GM21423 (cell line): Measurements from ENCODE around the gene LRRN3.

Source experiments
- ATAC-seq: cut with Tn5 transposase; IDR thresholded peaks from one replicate; pipeline ENCODE4 v1.9.1; 2021; ENCODE audit warnings: mild to moderate bottlenecking, moderate library complexity; ENCODE audit not compliant: unreplicated experiment

LRRN3 gene

DNA sequence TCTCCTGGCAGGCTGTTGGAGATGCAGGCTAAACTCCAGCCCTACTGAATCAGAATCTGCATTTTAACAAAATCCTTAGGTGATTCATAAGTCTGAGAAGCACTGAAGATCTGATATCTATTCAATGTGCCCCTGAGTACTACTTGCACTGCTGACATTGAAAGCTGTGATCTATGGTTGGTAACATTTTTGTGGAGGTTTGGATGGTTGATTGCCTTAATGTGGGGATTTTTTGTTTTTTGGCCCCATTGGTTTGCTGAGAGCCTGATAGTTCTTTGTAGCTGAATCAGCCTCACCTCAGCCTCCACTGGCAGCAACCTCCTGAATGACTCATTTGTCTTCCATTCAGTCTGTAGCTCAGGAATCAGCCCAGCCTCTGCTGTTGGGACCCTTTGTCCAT is 14.7 kb upstream of the LRRN3 start:
- ATAC-seq = no peak

DNA sequence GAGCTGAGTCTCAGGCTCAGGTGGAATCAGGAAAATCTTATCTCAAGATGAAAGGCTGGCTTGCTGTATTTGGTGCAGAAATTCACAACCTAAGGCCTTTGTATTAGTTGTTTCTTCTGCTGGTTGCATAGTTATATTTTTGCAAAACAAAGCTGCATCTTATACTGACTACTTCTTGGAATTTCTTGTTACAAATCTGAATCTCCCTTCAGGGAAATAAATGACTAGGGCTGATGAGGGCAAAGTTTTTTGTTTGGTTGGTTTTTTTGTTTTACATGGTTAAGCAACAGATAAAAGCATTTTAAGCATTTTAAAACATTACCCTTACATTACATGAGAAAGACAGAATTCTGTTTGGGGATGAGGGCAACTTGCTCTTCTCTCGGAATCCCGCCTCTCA is 13.9 kb upstream of the LRRN3 start:
- no peak for ATAC-seq

DNA sequence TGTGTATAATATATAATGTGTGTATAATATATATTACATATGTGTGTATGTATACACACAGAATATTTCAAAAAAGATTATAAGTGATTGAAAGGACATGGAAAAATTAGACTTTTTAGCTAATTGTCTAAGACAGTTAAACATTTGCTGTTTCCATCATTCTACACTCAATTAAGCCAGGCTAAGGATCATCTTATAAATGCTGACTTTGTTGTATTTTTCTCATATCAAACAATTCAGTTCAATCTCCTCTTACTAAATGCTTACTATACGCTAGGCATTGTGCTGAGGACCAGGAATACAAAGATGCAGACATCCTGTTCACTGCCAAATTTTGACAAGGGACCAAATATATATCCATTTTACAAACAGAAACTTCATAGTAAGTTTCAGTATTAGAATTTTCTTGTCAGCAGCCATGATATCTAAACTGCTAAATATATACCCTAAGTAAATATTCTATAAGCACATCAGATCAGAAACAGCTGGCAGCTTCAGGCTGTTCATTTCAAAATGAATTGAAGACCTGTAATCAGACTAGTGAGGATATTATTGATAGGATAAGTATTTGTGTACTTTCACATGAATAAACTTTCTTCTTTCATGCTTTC is 10.3 kb upstream of the LRRN3 start:
- ATAC-seq = peak; percentile 13

- no peak for ATAC-seq
These were observed 9.2 kb upstream of the LRRN3 start for GRCh38 chr7:111081546-111082267.

DNA sequence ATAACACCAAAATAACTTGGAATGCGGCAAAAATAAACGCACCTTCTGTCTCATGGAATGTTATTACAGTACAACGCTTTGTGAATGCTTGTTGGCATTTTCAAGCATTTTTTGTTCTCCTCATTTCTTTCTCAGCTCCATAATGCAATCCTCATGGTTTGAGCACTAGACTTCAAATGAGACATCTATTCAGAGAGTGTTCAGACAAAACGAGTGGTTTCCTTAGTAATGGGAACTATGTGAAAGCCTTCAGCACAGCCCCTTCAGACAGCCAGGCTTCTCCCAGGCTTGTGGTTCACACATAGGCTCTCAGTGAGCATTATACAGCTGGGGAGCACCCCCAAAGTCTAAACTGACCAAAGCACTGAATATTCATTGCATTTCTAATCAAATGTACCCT is 8.6 kb upstream of the LRRN3 start:
- no peak for ATAC-seq

DNA sequence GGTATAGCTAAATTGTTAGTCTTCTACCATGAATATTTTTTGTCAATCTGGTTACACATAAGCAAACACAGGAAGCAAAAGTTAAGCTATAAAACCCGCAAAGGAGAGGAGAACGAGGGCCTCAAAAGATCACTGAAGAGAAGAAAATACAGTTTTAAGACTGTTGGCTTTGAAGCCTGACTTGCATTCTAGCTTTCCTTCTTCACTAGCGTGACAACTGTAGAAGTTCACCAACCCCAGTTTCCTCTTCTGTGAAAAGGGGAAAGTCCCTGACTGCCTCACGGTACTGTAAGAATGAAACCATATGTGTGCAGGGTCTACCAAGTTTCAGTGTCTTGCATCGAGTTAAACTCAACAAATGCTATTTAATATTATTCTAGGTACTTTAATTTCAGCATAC is 7.5 kb upstream of the LRRN3 start:
- peak; percentile 99 for ATAC-seq

DNA sequence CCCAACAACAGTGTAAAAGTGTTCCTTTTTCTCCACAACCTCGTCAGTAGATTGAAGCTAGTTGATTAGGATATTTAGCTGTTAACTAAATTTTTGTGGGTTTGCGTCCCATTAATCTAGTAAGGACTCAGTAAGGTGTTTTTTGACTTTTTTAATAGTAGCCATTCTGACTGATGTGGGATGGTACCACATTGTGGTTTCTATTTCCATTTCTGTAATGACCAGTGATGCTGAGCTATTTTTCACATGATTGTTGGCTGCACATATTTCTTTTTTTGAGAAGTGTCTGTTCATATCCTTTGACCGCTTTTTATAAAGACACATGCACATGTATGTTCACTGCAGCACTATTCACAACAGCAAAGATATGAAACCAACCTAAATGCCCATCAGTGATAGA is 5.6 kb upstream of the LRRN3 start:
- no peak for ATAC-seq

- no peak for ATAC-seq
These were observed 4.4 kb upstream of the LRRN3 start for GRCh38 chr7:111086532-111086931.

DNA sequence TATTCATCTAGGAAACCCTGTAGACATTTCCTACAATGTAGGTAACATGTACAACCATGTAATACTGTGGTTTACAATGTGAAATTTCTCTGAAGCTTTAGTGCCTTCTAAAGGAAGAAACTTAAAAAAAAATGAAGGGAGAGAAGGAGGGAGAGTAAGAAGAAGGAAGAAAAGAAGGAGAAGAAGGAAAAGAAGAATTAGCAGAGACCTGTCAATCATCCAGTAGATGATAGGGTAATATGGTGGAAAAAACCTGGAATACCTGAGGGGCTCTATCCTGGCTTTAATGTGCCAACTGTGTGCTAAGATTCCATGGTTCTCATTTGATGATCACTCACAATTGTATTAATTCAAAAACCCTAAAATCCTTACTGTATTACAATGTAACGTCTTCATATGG is 2.6 kb upstream of the LRRN3 start:
- no peak for ATAC-seq

- ATAC-seq = peak; percentile 58
These were observed 1.0 kb upstream of the LRRN3 start for GRCh38 chr7:111089822-111090426.

DNA sequence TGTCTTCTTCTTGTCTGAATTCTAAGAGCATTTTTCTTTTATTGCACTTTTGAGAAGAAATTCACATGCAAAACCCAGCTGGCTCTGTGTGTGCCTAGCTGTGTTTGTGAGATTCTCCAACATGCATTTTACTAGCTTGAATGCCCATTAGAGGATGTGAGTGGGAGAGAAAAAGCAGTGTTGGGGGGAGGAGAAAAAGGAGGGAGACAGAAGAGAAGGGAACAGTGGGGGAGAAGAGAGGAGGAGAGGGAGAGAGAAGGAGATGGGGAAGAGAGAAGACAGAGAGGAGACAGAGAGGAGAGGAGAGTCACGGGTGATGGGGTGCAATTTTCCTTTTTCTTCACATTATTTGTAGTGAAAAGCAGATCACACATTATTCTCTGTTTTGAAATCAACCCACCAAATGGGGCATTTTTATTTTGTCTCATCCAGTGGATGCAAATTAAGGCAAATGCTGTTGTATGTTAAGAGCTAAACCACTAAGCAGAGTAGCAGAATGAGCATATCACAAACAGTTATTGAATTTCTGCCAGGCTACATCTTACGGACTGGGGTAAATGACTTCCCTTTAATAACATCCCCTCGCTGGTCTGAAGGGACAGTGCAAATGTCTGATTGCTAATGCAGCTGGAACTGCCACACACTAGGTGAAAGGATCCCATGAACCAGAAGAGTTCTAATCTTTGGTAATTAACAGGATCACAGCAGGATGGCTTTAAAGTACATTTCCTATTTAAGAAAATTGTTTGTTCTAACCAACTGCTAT is 849 bp downstream of the LRRN3 start:
- no peak for ATAC-seq

DNA sequence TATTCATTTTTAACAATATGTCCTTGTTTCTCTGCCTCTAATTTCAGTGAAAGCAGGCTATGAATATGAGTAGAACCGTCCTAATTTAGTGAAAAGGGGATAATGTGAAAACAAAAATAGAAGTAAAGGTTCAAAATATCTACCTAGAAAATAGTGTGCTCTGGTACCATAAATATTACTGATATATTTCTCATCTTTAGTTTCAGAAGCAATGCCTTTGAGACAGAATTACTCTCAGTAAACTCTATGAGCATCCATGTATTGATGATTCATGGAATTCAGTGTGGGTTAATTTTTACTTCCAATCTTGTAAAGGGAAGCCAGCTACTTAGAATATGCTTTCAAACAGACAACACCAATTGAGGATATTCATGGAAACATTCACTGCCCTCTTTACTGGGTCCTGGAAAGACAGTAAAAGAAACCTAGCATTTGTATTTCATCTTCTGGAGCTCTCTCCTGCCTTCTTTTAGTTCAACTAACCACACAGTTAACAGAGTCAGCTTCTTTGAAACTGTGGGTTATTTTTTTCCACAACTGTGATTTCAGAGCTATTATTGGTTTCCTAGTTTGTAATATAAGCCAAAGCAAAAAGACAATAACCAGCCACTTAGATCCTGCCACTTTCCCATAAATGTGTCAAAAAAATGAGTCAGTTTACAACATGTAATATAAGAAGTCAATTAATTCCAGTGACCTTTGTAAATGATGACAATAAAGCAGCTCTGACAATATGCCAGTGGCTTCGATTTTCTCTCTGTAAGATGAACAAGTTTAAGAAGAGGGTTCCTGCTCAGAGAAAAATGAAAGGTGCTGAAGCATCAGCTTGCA is 1.7 kb downstream of the LRRN3 start:
- peak; percentile 39 for ATAC-seq

DNA sequence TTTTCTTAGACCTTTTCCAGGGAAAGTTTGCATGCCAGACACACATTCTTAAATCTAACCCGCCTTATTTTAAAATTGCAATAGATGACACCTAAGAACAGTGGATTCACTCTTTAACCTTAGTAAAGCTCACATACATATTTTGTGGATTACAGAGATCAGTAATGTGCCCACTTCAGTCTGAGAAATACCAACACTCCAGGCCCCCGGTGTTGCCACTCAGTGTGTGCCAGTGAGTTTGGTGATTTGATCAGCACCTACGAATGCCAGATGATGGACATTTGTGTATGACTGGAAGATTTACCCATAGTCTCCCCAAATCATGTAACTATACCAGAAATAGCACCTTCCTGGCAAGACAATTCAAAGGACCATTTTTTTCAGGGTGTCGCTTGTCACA is 2.6 kb downstream of the LRRN3 start:
- no peak for ATAC-seq

- no peak for ATAC-seq
These were observed 3.5 kb downstream of the LRRN3 start for GRCh38 chr7:111094419-111094818.

GRCh38 chr7:111096997-111097396 is 6.1 kb downstream of the LRRN3 start:
- no peak for ATAC-seq

GRCh38 chr7:111098011-111098925 is 7.3 kb downstream of the LRRN3 start:
- ATAC-seq = peak; percentile 80

- ATAC-seq = peak; percentile 9
These were observed 8.0 kb downstream of the LRRN3 start for GRCh38 chr7:111098926-111099250.

- no peak for ATAC-seq
These were observed 11.1 kb downstream of the LRRN3 start for GRCh38 chr7:111101856-111102646.

- no peak for ATAC-seq
These were observed 12.2 kb downstream of the LRRN3 start for GRCh38 chr7:111103136-111103535.
